NCI-H82 treated with DMSO at 0.1 percent for 48 hours (cell line): ENCODE measurements around the gene RIMOC1.

ENCODE experiments used
- DNase-seq: peaks from one replicate; lab custom pipeline; 2025; ENCODE audit not compliant: unreplicated experiment; lab: John Stamatoyannopoulos, UW

RIMOC1 gene, protein sequence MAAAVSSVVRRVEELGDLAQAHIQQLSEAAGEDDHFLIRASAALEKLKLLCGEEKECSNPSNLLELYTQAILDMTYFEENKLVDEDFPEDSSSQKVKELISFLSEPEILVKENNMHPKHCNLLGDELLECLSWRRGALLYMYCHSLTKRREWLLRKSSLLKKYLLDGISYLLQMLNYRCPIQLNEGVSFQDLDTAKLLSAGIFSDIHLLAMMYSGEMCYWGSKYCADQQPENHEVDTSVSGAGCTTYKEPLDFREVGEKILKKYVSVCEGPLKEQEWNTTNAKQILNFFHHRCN

GRCh38 chr5:41903892-41904799, at the start of gene RIMOC1:
Gene RIMOC1, plus strand, starts transcription at chr5:41904344. Its CDS starts 24 bp downstream, at chr5:41904368.
- DNase-seq = peak; percentile 93

DNA sequence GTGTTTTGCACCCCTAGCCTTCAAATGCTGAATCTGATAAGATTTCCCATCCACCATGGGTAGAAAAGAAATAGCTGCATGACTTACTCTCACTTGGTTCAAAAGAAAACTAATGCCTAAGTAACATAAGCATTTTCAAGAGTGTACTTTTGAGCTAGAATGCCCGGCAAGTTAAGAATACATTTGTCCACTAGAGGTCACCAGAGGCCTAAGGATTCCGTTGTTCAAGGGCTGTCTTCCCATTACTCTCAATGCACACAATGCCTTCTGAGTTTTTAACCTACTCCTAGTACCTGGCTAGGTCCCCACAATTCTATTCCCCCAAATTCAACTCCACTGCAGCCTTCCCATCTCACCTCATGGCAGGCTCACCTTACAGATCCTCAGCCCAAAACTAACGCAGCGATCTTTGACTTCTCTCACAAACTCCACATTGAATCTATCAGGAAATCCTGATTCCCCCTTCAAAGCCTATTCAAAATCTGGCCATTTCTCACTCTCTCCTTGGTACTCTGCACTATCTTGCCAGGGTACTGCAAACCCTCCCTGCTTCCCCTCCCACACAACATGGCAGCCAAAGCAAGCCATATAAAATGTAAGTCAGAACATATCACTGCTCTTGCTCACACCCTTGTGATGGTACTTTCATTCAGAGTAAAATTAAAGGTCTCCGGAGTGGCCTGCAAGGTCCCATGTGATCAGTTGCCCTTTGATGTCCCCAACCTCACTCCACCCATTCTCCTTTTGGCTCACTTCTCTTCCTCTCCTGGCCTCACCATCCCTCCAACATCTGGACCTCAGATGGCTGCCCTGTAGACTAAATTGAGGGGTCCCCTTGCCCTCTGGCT, 47.3 kb upstream of the RIMOC1 start:
- peak; percentile 2 for DNase-seq

- DNase-seq = no peak
Measured at GRCh38 chr5:41857989-41858388, 46.2 kb upstream of the RIMOC1 start.

- DNase-seq = no peak
Measured at GRCh38 chr5:41858890-41859289, 45.3 kb upstream of the RIMOC1 start.

GRCh38 chr5:41863871-41864486, 40.2 kb upstream of the RIMOC1 start:
- DNase-seq = no peak

DNA sequence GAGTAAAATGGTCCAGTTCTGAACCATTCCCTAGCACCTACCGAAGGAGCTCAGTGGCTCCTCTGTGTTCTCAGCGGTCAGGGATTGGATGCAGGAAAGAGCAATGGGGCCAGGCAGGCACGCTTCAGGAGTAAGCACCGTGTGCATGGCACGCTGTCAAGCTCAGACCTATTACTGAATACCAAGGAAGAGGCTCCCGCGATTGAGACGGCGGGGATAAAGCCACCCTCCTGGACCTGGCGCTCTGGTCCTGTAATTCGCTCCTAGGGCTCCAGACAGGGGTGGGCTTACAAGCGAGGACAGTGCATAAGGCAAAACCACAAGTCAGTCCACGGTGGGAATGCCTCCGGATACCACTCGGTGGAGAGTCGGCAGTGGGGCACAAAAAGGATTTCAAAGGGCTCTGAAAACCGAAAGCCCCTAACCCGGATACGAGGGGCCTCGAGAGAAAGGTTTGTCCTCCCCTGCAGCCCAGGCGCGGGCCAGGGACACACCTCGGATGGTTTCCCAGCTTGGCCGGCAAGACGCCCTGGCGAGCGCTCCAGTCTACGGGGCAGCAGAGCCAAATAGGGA, 34.9 kb upstream of the RIMOC1 start:
- DNase-seq = no peak

GRCh38 chr5:41869724-41870626, 34.2 kb upstream of the RIMOC1 start, which contains the start of gene OXCT1:
Gene OXCT1, minus strand, starts transcription at chr5:41870425. Its CDS starts 67 bp downstream, at chr5:41870358.
- no peak for DNase-seq

- DNase-seq = no peak
Measured at GRCh38 chr5:41870627-41871048, 33.5 kb upstream of the RIMOC1 start.

GRCh38 chr5:41871852-41872251, 32.3 kb upstream of the RIMOC1 start:
- DNase-seq = no peak

DNA sequence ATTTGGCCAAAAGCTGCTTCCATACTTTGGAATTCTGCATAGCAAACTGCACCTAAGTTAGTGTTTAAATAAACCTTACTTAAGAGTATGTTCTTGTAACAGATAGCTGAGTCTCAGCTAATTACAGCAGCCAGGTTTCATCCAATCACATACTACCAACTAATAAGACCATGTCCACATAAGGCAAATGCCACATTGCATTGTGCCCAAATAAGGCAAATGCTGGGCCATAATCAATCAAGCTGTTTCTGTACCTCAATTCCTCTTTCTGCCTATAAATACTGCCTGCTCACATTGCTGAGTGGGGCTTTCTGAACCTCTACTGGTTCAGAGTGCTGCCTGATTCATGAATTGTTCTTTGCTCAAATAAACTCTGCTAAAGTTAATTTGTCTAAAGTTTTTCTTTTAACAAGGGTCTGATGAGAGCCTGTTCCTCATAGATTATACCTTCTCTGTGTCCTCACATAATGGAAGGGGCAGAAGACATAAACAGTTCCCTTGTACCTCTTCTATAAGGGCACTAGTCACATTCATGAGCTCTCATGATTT, 29.6 kb upstream of the RIMOC1 start:
- no peak for DNase-seq

DNA sequence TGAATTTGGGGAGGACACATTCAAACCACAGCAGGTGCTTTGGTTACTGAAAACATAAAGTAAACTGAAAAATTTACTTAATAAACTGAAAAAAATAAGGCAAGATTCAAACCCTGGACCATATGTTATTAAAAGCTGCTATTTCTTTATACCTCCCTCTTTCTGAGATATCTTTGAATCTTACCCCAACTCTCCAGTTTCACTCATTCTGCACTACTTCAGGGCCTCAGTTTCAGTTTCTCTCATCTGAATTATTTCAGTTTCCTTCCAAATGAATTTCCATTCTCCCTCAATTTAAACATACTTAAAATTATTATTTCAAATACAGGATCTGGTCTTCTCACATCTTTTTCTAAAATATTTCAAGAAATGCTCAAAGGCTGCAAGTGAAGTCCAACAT, 29.0 kb upstream of the RIMOC1 start:
- DNase-seq = no peak

DNA sequence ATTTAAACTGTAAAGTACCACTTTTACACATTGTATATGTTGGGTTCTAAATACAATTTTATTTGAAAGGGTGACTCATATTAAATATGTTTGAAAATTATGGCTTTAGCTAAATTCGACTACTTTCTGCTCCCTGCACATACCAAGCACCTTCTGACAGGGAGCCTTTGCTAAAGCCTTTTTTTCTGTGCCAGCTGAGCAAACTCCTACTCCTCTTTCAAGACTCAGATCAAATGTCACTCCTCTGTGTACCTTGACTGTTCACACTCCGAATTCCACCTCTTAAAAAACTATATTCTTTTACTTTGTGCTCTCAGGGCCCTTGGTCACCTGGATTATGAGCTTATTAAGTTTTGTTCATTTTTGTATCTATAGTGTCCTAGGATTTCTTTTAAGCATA, 27.5 kb upstream of the RIMOC1 start:
- DNase-seq = no peak

DNA sequence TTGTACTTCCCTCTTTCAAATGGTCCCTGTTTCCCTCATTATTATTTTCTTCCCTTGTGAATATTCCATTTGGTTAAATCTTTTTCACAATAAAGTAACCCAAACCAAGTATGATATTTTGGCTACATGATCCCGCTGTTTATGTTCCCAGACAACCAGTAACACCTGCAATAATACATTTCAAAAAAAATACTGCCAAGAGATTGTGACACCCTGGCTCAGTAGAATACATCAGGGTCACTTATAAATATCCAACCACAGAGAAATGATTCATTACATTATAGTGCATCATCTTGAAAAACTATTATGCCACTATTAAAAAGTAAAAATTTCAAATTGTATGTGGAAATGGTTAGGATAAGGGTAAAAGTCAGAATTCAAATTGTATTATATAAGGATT, 26.7 kb upstream of the RIMOC1 start:
- DNase-seq = no peak

DNA sequence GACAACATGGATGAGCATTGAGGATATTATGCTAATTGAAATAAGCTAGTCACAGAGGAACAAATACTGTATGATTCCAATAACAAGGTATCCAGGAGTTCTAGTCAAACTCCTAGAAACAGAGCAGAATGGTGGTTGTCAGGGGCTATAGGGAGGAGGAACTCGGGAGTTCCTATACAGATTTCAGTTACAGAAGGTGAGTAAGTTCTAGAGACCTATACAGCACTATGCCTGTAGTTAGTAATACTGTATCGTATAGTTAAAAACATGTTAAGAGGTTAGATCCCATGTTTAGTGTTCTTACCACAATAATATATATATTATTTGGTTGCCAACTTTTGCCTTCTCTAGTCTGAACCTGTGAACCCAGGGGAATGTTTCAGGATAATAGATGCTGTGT, 26.0 kb upstream of the RIMOC1 start:
- DNase-seq = no peak

GRCh38 chr5:41878643-41879478, 25.3 kb upstream of the RIMOC1 start:
- no peak for DNase-seq

DNA sequence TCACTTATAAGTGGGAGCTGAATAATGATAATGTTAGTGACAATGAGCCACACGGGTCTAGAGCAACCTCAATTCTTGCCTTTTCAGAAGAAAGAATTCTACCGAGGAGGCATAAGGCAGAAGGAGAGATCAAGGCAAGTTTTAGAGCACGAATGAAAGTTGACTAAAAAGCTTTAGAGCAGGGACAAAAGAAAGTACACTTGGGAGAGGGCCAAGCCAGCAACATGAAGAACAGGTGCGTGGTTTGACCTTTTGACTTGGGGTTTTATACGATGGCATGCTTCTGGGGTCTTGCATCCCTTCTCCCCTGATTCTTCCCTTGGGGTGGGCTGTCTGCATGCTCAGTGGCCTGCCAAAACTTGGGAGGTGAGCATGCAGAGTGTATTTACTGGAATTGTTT, 21.4 kb upstream of the RIMOC1 start:
- DNase-seq = no peak

- DNase-seq = no peak
Measured at GRCh38 chr5:41883243-41883642, 20.9 kb upstream of the RIMOC1 start.

GRCh38 chr5:41883936-41884335, 20.2 kb upstream of the RIMOC1 start:
- no peak for DNase-seq
